Cardiac fibroblast (primary cell): ENCODE results near the gene AP1M1.

Experiments
- DNase-seq, 2 donors: peaks; one replicate each; pipeline versions ENCODE4 v3.0.0 to v3.0.0-alpha.2; 2010; ENCODE audit warnings: low read depth in 2 of 2
- H3K4me3 ChIP-seq, 2 donors: replicated peaks in 1 of 2; 1 replicate in 1 of 2; 2 replicates in 1 of 2; pipeline ENCODE4 v1.5.1; 2011; ENCODE audit warnings: low read depth in 2 of 2, low read length in 2 of 2, mild to moderate bottlenecking in 2 of 2, moderate library complexity in 1 of 2
- CTCF ChIP-seq: IDR thresholded peaks from one replicate; pipeline ENCODE4 v1.5.1; 2011; ENCODE audit warnings: low read depth, mild to moderate bottlenecking, low read length, inconsistent platforms

AP1M1 gene

GRCh38 chr19:16225279-16226183, 27.8 kb downstream of the AP1M1 start:
- no peak overlapping the region for H3K4me3 ChIP-seq
- TF ChIP-seq CTCF, result no peak
- no peak for DNase-seq

- DNase-seq, result no peak
- H3K4me3 ChIP-seq, result no peak overlapping the region
- TF ChIP-seq CTCF, result no peak
These were observed 28.5 kb downstream of the AP1M1 start for GRCh38 chr19:16226184-16226591.

GRCh38 chr19:16226878-16227836, 29.4 kb downstream of the AP1M1 start:
- TF ChIP-seq CTCF, result no peak
- no peak overlapping the region for H3K4me3 ChIP-seq
- DNase-seq, result no peak

- H3K4me3 ChIP-seq, result no peak overlapping the region
- no peak for DNase-seq
- no peak for TF ChIP-seq CTCF
These were observed 30.3 kb downstream of the AP1M1 start for GRCh38 chr19:16227837-16228636.

- DNase-seq, result no peak
- H3K4me3 ChIP-seq, result no peak overlapping the region
- no peak for TF ChIP-seq CTCF
These were observed 31.1 kb downstream of the AP1M1 start for GRCh38 chr19:16228637-16229321.

GRCh38 chr19:16229322-16229641, 31.6 kb downstream of the AP1M1 start:
- no peak for TF ChIP-seq CTCF
- no peak for DNase-seq
- no peak overlapping the region for H3K4me3 ChIP-seq
